ENCODE results near the gene TCP11.

TCP11 gene

DNA sequence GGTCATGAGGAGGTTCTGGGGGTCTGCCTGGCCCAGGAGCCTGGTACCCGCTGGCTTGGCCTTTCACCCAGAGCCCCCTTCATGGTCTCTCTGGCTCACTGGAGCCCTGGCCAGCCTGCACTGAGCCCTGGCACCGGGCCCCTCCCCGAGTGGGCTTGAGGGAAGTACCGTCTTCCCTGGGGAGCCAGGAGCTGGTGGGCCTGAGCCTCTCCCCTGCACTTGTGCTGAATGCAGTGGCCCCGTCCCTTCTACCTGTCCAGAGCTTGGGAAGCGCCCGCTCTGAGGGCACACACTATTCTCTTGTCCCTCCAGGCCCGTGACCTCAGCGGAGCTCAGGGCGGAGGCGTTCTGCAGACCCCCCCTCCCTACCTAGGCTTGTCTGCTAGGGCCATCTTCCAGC is 62.2 kb downstream of the TCP11 start:
- no peak for DNase-seq

DNA sequence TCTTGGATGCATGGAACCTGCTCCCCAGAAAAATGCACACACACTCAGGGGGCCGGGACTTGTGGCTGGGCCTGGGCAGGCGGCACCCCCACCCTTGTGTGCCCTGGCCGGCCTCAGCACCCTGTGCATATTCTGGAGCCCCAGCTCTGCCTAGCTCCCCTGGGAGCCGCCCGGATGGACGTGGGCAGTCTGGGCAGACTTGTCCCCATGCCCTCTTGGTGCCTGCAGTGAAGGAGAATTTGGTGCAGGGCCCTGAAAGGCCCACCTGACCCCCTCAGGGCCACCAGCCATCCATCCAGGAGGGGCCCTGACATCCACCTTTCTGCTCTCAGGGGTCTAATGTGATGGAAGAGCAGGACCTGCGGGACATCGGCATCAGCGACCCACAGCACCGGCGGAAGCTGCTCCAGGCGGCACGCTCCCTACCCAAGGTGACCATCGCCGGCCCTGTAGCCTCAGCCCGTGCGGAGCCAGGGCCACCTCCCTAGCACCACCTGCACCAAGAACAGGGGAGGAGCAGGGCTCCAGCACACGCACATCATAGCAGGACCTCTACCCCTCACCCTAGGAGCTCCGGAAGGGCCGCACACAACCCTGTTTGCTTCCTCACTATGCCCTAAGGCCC is 62.8 kb downstream of the TCP11 start:
- no peak for DNase-seq

DNA sequence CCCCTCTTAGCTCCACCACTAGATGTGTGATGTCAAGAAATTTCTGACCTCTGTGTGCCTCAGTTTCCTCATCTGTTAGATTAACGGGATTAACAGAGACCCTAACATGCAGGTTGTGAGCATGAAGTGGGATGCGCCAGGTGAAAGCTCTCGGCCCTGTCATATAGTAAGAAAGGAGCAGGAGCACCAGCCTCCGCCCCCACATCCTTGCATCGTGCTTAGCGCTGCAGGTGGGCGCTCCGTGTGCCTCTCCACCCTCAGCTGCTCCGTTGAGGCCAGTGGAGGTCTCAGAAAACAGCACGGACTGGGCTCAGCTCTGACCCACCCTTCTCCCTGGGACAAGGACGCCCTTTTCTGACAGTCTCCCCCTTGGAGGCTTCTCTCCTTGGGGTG is 63.4 kb downstream of the TCP11 start:
- no peak for DNase-seq

DNA sequence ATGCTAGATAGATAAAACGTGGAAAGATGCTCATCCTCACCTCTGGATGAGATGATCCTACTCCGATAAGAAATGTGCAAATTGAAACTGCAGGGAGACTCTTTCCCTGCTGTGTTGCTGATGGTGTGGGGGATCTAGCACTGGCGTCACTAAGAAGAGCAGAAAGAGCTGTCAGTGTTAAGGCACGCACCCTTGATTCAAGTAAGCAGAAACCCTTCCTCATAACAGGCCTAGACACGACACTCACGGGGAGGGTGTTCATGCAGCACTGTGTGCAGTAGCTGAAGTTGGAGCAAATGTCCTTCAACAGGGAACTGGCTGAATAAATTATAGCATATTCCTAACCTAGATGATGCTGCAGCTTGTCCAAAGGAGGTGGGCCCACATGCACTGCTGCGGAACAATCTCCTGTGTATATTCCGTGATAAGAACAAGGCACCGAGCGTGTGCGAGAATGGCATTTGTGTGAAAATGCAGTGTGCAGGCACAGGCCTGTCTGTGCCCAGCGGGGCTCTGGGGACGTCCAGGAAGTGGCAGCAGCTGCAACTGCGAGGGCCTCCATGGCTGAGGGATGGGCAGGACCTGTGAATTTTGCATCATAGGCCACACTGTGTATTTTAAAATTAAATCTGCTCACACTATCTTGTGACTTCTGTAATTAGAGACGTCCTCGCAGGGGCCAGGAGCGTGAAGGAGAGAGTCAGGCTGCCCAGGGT is 64.0 kb downstream of the TCP11 start:
- no peak for DNase-seq

DNA sequence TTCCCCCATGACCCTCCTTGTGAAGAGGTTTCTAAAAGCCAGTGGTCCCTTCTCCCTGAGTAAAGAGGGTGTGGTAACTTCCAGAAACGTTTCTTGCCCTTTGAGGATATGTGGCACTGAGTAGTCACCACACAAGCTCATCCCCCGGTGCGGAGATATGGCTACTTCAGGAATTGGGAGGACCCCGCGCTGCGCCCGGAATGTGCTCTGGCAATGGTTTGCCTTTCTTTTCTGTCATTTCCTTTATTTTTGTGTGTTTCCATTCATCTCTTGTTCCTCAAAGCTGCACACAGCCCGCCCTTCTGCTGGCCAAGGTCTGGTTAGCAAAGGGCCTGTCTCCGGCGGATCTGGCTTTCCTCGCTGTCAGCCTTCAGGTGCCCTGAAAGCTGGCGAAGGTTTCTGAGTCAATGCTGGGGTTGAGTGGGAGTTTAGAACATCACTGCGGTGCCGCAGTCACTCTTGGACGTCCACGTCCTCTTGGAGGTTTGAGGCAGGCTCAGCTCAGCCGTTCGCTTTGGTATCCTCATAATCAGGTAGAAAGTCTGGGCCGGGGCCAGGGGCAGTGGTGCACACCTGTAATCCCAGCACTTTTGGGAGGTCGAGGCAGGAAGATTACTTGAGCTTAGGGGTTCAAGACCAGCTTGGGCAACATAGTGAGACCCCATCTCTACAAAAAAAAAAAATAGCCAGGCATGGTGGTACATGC is 67.2 kb downstream of the TCP11 start:
- no peak for DNase-seq

DNA sequence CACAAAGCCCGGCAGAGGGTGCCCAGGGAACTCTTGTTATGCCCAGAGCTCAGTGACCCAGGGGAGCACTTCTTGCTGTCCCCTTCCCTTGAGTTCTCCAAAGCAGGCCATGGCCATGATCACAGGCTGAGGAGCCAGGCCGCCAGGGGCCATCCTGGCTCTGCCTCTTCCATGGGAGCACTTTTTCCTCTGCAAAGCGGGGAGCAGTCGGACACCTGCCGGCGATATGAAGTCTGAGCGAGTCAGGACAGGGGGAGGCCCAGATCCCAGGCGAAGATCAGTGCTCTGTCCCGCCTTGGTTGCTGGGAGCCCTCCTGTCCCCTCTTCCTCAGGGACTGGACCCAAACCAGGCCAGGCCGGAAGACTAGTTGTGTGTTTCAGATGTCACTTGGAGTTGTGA is 67.9 kb downstream of the TCP11 start:
- no peak for DNase-seq

DNA sequence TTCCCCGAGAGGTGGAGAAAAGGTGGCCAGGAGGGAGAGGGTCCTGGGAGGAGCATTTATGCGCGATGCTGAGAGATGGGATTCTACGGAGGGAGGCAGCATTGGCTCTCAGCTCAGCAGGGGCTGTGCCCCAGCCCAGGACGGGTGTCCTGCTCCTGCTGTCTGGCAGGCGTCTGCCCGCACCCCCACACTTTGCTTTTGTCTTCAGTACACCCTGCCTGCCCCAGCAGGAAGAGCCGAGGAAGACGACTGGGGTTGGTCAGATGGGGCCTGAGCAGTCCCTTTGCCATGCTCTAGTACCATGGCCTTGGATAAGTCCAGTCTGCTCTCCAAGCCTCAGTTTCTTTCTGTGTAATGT is 68.5 kb downstream of the TCP11 start:
- DNase-seq: no peak

DNA sequence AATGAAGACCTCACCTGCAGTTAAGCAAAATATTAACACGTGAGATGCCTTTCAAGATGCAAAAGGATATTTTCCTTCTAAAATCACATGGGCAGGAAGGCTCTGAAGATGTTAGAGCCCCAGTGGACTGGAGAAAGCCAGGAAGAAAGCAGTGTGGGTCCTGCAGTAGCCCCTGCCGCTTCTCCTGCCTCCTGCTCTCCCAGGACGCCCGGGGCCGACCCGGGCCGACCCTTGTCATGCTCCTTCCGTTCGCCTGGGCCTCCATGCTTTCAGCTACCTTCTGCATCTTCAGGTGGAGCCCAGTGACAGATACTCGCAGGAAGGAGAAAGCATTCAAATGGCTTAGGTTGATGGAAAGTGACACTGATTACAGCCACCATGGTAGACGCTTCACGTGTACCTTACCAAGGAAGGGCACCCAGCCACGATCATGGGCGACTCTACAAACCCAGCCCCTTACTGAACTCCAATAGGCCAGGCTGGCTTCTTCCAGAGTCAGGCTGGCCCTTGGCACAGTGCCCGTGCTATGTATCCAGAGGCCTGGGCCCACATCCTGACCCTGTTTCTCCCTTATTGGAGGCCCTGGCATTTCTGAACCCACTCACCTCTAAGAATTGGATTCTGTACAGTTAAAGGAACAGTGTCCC is 69.0 kb downstream of the TCP11 start:
- no peak for DNase-seq

DNA sequence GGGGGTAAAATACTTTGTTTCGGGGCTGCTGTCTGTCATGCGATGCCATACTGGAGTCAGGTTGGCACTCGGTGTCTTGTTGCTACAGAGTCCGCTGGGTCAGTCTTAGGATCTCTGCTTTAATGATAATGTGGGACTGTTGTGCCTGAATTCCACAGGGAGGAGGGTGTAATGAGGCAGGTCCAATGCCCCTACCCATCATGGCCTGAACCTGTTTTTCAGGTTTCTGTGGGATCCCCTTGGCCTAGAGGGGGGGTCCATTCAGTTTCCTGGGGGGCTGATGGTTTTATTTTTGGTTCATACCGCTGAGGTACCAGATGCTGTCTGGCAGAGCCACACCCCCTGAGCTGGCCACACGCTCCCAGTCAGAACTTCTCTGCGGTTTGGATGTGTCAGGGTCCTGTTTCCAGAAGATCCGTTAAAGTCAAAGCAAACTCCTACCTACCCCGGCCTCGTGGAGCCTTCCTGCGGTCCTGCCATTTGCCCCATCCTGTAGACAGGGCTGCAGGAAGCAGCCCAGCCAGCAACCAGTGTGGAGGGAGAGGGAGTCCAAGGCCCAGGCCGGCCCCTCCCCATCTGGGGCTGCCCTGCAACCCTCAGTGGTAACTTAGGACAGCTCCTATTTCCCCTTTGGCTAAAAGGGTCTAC is 69.7 kb downstream of the TCP11 start:
- no peak for DNase-seq

DNA sequence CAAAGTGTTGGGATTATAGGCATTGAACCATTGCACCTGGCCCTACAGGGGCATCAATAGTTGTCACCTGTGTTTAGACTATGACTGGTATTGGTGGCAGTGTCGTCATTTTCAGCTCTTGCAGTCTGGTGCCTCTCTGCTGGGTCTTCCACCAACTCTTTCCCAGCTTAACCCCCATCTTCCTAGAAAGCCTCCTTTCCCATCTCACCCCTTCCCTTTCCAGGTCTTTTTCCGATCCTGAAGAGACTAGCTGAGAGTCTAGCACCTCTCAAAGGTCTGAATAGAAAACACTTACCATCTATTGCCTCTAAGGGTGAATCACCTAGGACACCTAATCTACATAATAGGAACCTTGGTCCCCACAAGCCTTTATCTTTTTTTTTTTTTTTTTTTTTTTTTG is 71.0 kb downstream of the TCP11 start:
- DNase-seq: no peak

DNA sequence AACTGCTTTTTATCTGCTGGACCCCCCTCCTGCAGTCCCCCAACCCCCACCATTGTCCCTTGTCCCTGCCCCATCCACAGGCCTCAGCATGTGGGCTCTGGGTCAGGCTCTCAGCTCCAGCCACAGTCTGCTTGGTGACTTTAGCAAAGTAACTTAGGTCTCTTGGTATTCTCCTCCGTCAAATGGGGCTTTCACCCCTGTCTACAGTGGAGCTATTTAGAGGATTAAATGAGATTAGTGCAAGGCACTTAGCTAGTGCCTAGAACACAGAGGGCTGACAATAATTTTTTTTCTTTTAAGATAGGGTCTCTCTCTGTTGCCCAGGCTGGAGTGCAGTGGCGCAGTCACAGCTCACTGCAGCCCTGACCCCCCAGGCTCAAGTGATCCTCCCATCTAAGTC is 71.9 kb downstream of the TCP11 start:
- no peak for DNase-seq

DNA sequence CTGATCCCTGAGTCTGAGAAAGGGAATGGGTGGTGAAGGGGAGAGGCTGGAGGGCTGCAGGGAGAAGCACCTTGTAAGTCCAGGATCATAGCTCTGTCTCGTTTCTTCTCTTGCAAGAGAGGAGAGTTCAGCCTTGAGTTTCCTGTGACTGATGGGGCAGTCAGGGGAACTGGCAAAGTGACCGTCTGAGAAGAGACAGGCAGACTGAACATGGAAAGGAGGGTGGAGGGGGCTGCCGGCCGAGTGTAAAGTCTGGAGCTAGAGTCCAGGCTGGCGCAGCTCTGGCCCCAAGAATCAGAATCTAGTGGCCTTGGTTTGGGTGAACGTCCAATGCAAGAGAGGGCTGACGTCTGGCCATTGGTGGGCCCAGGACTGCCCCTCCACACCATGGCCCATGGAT is 72.5 kb downstream of the TCP11 start:
- DNase-seq: no peak

DNA sequence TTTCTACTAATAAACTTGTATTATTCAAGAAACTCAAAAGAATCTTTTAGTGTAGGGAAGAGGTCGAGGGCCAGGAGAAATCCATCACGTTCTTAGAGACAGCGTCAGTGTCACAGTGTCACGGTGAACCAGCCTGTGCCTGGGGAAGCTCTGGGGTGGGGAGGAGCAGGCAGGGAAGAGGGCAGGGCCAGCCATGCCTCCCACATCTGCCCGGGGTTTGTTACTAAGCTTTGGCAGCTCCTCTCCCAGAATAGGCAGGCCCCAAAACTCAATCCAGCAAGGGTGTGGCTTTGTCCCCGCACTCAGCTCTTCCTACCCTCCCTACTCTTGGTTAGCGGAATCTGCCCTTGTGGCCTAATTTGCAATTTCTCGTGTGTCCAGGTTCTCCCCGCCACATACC is 72.9 kb downstream of the TCP11 start:
- DNase-seq: no peak

All from CD4-positive, alpha-beta T cell treated with Interleukin-6 for 4 hours (primary cell).